Activated T-helper 1 cell treated with anti-CD3 and anti-CD28 coated beads, Interleukin-12 subunit alpha, Interleukin-12 subunit beta, Interleukin-2, Interleukin-4 antibody, amounts not matched to agents 30 ng/mL and 10 ng/mL and 1 ng/mL, durations not matched to agents 14 hours and 24 hours and 36 hours (primary cell): ENCODE results near the gene SPATA32. TPM values are rescaled to one million over a fixed set of nuclear protein-coding genes. Genes with fewer than 3 reads are reported as not detected.
A peak's percentile ranks its signal among the peaks of the same experiment; 100 is the strongest.
"Not testable (repeated sequence)": the region's sequence is repeated elsewhere in the genome, so short reads cannot be mapped to it uniquely, and the experiment has no call there.

Experiments
- DNase-seq: peaks from one replicate; pipeline ENCODE4 v3.0.0; 2021; ENCODE audit warnings: low spot score
- H3K27ac Mint-ChIP-seq: one replicate; pipeline ENCODE4 v1.8.0; 2021; ENCODE audit warnings: mild to moderate bottlenecking, mixed read lengths
- H3K27me3 Mint-ChIP-seq: one replicate; pipeline ENCODE4 v1.8.0; 2022; ENCODE audit warnings: mild to moderate bottlenecking, moderate library complexity, mixed read lengths; ENCODE audit not compliant: insufficient read depth
- H3K36me3 Mint-ChIP-seq: one replicate; pipeline ENCODE4 v1.8.0; 2021; ENCODE audit warnings: low read depth, mixed read lengths
- H3K4me1 Mint-ChIP-seq: one replicate; pipeline ENCODE4 v1.8.0; 2021; ENCODE audit warnings: low read depth, mixed read lengths
- H3K4me3 Mint-ChIP-seq: one replicate; pipeline ENCODE4 v1.8.0; 2021; ENCODE audit warnings: mild to moderate bottlenecking, moderate library complexity, mixed read lengths
- H3K9me3 Mint-ChIP-seq: one replicate; pipeline ENCODE4 v1.8.0; 2021; ENCODE audit warnings: mixed read lengths
- intact Hi-C: fragments of 100-400 bp; cut with micrococcal nuclease; formaldehyde crosslinking; loops from one replicate; pipeline ENCODE4 v1.15.1; 2024
- total RNA-seq: library from RNA; stranded (reverse); gene quantifications from 2 replicates; pipeline ENCODE4 v1.2.3, GENCODE V29; 2022

The SPATA32 gene
- total RNA-seq, 1 donor from 2014 or later: 0.44 TPM

DNA sequence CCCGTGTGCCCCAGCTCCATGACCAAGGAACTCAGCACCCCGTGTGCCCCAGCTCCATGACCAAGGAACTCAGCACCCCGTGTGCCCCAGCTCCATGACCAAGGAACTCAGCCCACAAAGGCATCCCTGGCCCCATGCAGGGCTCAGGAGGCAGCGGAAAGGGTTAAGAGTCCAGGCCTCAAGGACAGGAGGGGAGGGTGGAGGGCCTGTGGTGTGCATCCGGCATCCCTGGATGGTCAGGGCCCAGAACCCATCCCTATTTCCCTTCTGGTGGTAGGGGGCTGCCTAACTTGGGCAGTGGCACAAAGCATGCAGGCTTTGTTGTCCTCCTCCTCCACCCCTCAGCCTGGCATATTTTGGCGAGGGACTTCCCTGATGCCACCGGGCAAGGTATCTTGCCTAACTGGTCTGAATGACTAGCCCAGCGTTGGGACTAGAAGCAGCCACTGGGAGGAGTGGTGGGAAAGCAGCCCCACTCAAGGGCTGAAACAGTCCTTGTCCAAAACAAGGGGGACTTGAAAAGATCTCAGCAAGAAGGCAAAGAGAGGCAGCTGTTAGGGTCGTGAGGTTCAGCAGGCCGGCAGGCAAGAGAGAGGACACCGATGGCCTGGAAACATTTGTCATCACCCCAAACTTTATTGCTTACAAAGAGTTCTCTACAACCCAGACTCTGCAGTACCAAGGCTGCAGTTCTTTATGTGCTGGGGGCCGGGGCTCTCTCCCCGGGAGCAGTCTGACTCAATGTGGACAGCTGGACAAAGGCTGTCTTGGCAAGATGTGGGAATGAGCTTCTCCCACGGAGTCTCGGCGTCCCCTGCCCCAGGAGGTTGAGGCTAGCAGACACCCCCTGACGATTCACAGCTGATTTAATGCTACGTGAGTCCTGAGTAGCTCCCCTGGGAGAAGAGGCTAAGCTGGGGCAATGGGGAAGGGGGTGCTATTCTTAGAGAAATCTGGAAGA is 902 bp upstream of the SPATA32 start:
- peaks cover 39% of the 10 kb centered on the region for H3K36me3 Mint-ChIP-seq
- intact Hi-C loops: loop anchor here (1.0 kb wide), 1 partner anchor 14 kb away; no protein-coding TSS in a partner anchor
- H3K4me1 Mint-ChIP-seq: peaks cover 17% of the 10 kb centered on the region
- no peaks in the 10 kb centered on the region for H3K9me3 Mint-ChIP-seq
- DNase-seq: no peak
- H3K27ac Mint-ChIP-seq: peak overlapping the region; percentile 63
- no peaks in the 10 kb centered on the region for H3K27me3 Mint-ChIP-seq
- peak overlapping the region; percentile 73 for H3K4me3 Mint-ChIP-seq

DNA sequence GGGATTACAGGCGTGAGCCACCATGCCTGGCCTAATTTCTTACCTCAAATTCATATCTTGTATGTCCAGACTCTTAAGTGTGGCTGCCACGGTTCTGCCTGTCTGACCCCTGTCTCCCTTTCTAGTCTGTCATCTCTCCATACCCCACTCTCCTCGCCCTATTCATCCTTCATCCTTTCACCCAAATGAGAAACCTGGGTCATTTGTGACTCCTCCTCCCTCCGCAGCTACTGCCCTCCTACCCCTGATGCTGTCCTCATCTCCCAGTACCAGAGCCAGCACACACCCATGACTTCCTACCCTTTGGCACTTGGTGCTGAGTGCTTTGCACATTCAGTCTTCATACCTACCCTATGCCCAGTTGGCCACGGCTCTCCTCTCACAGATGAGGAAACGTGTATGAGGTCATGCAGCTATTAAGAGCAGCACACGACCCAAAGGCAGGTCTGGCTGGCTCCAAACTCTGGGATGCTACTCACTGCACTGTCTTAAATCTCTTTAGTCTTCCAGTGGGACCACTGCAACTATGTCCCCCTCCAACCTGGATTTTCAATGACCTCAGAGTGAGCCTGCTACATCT is 1.6 kb downstream of the SPATA32 start:
- no peak overlapping the region for H3K4me3 Mint-ChIP-seq
- DNase-seq: no peak
- peak overlapping the region; percentile 2 for H3K27ac Mint-ChIP-seq
- H3K36me3 Mint-ChIP-seq: peaks cover 24% of the 10 kb centered on the region
- H3K9me3 Mint-ChIP-seq: no peaks in the 10 kb centered on the region
- peaks cover 34% of the 10 kb centered on the region for H3K4me1 Mint-ChIP-seq
- intact Hi-C loops: no loop called here
- H3K27me3 Mint-ChIP-seq: no peaks in the 10 kb centered on the region

DNA sequence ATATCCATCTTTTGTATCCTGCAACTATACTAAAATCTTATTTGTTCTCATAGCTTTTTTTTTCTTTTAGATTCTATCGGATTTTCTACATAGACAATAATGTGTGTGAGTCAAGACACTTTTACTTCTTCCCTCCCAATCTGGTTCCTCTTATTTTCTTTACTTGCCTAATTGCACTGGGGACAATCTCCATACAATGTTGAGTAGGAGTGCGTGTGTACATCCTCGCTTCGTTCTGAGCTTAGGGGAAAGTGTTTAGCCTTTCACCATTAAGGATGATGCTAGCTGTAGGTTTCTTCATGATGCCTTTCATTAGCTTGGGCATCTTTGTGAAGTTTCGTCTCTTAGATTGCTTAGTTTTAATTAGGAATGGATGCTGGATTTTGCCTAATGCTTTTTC is 2.9 kb downstream of the SPATA32 start:
- peaks cover 17% of the 10 kb centered on the region for H3K36me3 Mint-ChIP-seq
- DNase-seq: no peak
- peaks cover 39% of the 10 kb centered on the region for H3K4me1 Mint-ChIP-seq
- no peak overlapping the region for H3K4me3 Mint-ChIP-seq
- no peaks in the 10 kb centered on the region for H3K27me3 Mint-ChIP-seq
- intact Hi-C loops: no loop called here
- H3K9me3 Mint-ChIP-seq: no peaks in the 10 kb centered on the region
- H3K27ac Mint-ChIP-seq: no peak overlapping the region

DNA sequence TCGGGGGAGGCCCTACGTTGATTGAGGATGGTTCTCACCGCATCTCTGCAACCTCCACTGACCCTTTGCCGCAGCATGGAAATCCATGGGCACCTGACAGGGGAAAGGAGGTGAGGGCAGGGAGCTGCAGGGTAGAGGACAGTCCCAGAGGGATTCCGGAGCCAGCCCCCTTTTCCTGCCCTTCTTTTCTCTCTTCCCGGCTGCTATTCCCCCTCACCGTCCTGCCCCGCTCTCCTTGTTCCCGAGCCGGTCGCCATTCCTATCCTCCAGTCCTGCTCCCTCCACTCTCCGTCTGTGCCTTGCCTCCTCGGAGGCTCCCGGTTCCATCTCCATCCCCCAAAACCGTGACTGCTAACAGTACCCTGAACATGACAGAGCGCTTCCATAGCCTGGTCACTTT is 4.8 kb downstream of the SPATA32 start:
- H3K4me1 Mint-ChIP-seq: peaks cover 51% of the 10 kb centered on the region
- H3K27ac Mint-ChIP-seq: peak overlapping the region; percentile 76
- intact Hi-C loops: no loop called here
- no peaks in the 10 kb centered on the region for H3K9me3 Mint-ChIP-seq
- no peak overlapping the region for H3K4me3 Mint-ChIP-seq
- H3K36me3 Mint-ChIP-seq: peaks cover 9% of the 10 kb centered on the region
- no peaks in the 10 kb centered on the region for H3K27me3 Mint-ChIP-seq
- DNase-seq: no peak

DNA sequence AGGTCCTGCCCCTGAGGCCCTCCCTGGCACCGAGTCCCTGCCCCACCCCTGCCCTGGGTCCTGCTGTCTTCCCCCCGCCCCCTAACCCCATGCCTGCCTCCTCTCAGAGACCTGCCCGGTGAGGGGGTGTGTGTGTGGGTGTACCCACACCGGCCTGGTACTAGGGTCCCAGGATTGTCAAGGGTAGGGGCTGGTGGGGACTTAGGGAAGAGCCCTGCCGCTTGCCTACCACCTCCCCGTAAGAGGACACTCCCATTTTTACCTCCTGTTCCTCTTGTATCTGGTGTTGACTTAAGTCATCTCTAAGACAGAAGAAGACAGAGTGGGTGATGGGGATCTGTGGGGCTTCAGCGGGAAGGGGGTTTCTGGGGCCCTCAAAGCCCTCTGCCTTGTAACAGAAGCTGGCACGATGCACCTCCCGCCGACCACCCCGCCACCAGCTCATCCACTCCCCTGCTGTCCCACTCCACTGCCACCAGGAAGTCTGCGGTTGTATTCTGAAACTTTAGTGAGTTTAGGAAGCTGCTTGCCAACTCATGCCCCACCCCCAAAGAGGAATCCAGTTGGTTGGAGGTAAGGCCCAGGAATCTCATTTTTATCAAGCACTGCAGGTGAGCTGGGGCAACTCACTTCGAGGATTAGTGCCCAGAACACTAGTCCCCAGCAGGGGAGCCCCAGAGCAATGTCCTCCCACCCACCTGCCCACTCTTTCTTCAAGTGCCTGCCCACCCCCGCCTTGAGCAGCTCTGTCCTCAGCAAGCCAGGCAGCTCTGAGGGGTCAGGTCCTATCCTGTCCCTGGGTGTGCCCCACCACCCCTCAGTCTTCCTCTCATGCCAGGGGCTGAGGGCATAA is 5.6 kb downstream of the SPATA32 start:
- Mint-ChIP-seq H3K36me3 (peaks cover 12% of the 10 kb centered on the region), H3K4me1 (peaks cover 57% of the 10 kb centered on the region), H3K9me3 (no peaks in the 10 kb centered on the region), H3K4me3 (no peak overlapping the region), H3K27me3 (no peaks in the 10 kb centered on the region), H3K27ac (no peak overlapping the region)
- intact Hi-C loops: no loop called here
- DNase-seq: no peak

DNA sequence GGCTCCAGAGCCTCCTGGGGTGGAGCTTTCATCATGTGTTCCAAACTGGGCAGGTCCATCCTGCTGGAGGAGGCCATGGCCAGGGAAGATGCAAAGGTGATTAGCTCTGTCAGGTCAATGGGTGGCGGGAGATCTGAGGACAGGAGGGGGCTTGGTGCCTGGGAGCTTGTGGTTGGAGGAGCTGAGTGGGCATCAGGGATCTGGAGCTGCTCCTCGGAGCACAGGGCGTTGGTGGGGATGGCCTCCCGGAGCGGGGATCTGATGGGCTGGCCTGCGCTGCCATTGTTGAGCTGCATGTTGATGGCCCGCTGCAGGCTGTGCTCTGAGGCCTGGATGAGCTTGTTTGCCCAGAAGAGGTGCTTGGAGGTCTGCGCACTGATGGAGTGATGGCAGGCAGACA is 6.5 kb downstream of the SPATA32 start:
- H3K4me1 Mint-ChIP-seq: peaks cover 59% of the 10 kb centered on the region
- DNase-seq: no peak
- peak overlapping the region; percentile 55 for H3K27ac Mint-ChIP-seq
- H3K36me3 Mint-ChIP-seq: peaks cover 11% of the 10 kb centered on the region
- no peaks in the 10 kb centered on the region for H3K9me3 Mint-ChIP-seq
- intact Hi-C loops: no loop called here
- H3K27me3 Mint-ChIP-seq: no peaks in the 10 kb centered on the region
- no peak overlapping the region for H3K4me3 Mint-ChIP-seq

DNA sequence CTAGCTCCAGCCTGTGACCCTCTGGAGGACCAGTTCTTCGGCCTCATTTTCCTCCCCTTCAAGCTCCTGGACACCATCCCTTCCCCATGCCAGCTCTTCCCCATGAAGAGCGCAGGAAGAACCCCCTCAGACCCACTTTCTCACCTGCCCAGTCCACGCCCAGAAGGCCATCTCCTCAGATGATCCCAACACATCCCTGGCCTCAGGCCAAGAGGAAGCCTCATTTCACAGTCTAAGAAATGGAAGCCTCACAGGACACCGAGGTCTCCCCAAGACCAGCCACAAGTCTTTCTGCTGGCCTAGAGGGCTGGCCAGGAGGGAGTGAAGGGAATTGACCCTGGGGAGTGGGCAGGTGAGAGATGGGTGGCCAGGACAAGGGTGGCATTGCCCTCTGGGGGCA is 8.0 kb downstream of the SPATA32 start:
- DNase-seq: no peak
- peak overlapping the region; percentile 61 for H3K27ac Mint-ChIP-seq
- H3K4me1 Mint-ChIP-seq: peaks cover 66% of the 10 kb centered on the region
- no peaks in the 10 kb centered on the region for H3K9me3 Mint-ChIP-seq
- intact Hi-C loops: no loop called here
- H3K4me3 Mint-ChIP-seq: peak overlapping the region; percentile 41
- H3K27me3 Mint-ChIP-seq: no peaks in the 10 kb centered on the region
- peaks cover 15% of the 10 kb centered on the region for H3K36me3 Mint-ChIP-seq

DNA sequence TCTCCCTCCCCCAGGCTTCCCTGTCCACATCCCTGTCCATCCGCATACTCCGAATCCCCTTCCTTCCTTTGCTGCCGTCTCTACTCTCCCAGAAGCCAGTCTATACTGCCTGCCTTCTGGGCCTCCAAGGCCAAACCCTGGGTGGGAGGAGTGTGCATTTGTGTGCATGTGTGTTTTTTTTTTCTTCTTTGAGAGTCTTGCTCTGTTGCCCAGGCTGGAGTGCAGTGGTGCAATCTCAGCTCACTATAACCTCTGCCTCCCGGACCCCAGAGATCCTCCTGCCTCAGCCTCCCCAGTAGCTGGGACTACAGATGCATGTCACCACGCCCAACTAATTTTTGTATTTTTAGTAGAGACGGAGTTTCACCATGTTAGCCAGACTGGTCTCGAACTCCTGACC is 8.7 kb downstream of the SPATA32 start:
- H3K27me3 Mint-ChIP-seq, H3K9me3 Mint-ChIP-seq, intact Hi-C loops, DNase-seq: not testable (repeated sequence)
- peaks cover 19% of the 10 kb centered on the region for H3K36me3 Mint-ChIP-seq
- peaks cover 69% of the 10 kb centered on the region for H3K4me1 Mint-ChIP-seq
- H3K27ac Mint-ChIP-seq: peak overlapping the region; percentile 89
- H3K4me3 Mint-ChIP-seq: peak overlapping the region; percentile 19

DNA sequence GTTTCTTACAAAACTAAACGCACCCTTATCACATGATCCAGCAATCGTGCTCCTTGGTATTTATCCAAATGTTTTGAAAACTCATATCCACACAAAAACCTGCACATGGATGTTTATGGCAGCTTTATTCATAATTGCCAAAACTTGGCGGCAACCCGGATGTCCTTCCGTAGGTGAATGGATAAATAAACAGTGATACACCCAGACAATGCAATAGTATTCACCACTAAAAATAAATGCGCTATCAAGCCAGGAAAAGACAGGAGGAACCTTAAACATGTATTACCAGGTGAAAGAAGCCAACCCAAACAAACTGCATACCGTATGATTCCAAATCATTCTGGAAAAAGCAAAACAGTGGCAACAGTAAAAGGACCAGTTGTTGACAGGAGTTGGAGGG is 10.0 kb downstream of the SPATA32 start:
- peaks cover 67% of the 10 kb centered on the region for H3K4me1 Mint-ChIP-seq
- no peak overlapping the region for H3K4me3 Mint-ChIP-seq
- H3K27me3 Mint-ChIP-seq: no peaks in the 10 kb centered on the region
- peak overlapping the region; percentile 89 for H3K27ac Mint-ChIP-seq
- H3K9me3 Mint-ChIP-seq: no peaks in the 10 kb centered on the region
- H3K36me3 Mint-ChIP-seq: peaks cover 22% of the 10 kb centered on the region
- no peak for DNase-seq
- intact Hi-C loops: no loop called here

DNA sequence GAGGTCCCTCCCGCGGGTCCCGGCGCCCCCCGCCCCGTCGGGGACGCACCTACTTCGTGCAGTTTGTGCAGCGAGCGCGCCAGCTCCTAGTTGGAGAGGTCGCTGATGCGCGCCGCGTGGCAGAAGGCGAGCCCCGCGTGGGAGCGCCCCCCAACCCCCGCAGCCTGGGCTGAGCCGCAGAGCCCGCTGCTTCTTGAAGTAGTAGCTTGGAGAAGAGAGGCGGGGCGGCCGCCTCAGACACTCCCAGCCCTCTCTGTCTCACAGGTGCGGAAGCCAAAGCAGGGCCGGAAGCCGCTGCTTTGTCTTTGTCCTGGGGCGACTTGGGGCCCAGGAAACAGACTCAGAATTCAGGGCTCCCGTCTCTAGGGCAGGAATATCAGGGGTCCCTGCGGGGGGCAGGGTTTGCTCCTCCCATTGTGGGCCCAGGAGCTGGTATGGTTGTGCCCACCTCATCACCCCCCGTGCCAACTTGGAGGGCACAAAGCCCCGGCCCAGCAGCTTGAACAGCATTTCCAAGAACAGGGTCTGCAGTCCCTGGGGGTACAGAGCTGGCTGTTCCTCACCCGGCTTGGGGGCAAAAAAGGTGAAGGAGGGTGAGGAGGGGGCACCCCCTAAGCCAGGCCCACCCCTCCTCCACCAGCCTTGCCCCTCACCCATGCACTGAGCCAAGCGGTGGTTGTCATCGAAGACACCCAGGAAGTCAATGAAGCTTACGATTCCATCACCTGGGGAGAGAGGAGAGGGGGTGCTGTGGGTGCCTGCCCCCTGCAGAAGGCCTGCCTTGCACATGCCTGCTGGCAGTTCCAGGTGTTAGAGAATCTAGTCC is 13.5 kb downstream of the SPATA32 start:
- intact Hi-C loops: loop anchor here (1.0 kb wide), 1 partner anchor 14 kb away; the partner anchor contains the start of gene SPATA32
- peaks cover 54% of the 10 kb centered on the region for H3K4me1 Mint-ChIP-seq

DNA sequence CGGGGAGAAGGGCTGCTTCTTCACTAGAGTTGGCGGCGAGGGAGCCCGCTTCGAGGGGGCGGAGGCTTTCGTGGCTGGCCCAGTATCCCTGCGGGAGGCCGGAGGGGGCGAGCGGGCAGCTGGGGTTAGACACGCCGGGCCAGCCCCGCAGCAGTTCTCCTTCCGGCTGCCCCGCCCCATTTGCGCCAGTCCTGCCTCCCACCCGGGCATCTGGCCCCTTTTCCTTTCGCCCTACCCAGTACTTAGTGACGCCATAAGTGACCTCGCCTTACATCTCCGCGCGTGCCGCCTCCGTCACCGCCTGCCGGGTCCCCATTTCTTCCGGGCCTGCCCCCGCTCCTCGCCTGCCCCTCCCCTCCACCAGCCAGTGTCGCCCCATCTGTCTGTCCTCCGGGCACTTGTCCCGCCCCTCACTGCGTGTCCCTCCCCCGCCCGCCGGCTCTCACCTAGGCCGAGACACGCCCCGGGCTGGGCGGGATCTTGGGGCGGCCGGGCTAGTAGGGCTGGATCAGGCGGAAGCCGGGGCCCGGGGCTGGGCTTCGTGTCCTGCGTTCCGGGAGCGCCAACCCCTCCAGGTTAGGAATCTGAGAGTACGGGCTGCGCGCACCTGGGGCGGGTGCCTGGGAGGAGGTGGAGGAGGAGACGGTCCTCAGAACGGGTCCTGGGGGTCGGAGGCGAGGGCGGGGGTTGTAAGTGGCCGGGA is 14.3 kb downstream of the SPATA32 start:
- peak; percentile 92 for DNase-seq
- Mint-ChIP-seq H3K9me3 (no peaks in the 10 kb centered on the region), H3K4me3 (peak overlapping the region; percentile 88), H3K27ac (peak overlapping the region; percentile 93), H3K4me1 (peaks cover 51% of the 10 kb centered on the region), H3K36me3 (peaks cover 43% of the 10 kb centered on the region), H3K27me3 (no peaks in the 10 kb centered on the region)
- intact Hi-C loops: loop anchor here (1.0 to 2.0 kb wide), 10 partner anchors 15 to 186 kb away; partner anchors contain the start of genes ACBD4, HEXIM1, HEXIM2 and MAP3K14

More for the DNA sequence above, 13.5 kb downstream of the SPATA32 start:
- H3K9me3 Mint-ChIP-seq: no peaks in the 10 kb centered on the region
- H3K27ac Mint-ChIP-seq: peak overlapping the region; percentile 67
- peaks cover 38% of the 10 kb centered on the region for H3K36me3 Mint-ChIP-seq
- peak overlapping the region; percentile 88 for H3K4me3 Mint-ChIP-seq
- H3K27me3 Mint-ChIP-seq: no peaks in the 10 kb centered on the region
- peak; percentile 75 for DNase-seq
